ENCODE data around the gene ASTN2.

ASTN2 gene

GRCh38 chr9:117414906-117415331 lies at the start of gene ASTN2:
Gene ASTN2, minus strand, starts transcription at chr9:117415057. Its CDS starts 119 bp downstream, at chr9:117414938.
- in situ Hi-C loops (cut with HindIII; ENCODE audit: low sequenced_read_pairs) = no loop called here

- in situ Hi-C loops (cut with HindIII; ENCODE audit: low sequenced_read_pairs) = no loop called here
Measured at GRCh38 chr9:117462861-117463260, 48.0 kb upstream of the ASTN2 start.

GRCh38 chr9:117461386-117461785 lies 46.5 kb upstream of the ASTN2 start:
- in situ Hi-C loops (cut with HindIII; ENCODE audit: low sequenced_read_pairs) = no loop called here

- in situ Hi-C loops (cut with HindIII; ENCODE audit: low sequenced_read_pairs) = no loop called here
Measured at GRCh38 chr9:117460743-117461142, 45.9 kb upstream of the ASTN2 start.

GRCh38 chr9:117459913-117460312 lies 45.1 kb upstream of the ASTN2 start:
- in situ Hi-C loops (cut with HindIII; ENCODE audit: low sequenced_read_pairs) = no loop called here

GRCh38 chr9:117458066-117458465 lies 43.2 kb upstream of the ASTN2 start:
- in situ Hi-C loops (cut with HindIII; ENCODE audit: low sequenced_read_pairs) = no loop called here

- in situ Hi-C loops (cut with HindIII; ENCODE audit: low sequenced_read_pairs) = no loop called here
Measured at GRCh38 chr9:117454711-117455110, 39.9 kb upstream of the ASTN2 start.

- in situ Hi-C loops (cut with HindIII; ENCODE audit: low sequenced_read_pairs) = no loop called here
Measured at GRCh38 chr9:117453737-117454136, 38.9 kb upstream of the ASTN2 start.

GRCh38 chr9:117451311-117451710 lies 36.5 kb upstream of the ASTN2 start:
- in situ Hi-C loops (cut with HindIII; ENCODE audit: low sequenced_read_pairs) = no loop called here

GRCh38 chr9:117448066-117448465 lies 33.2 kb upstream of the ASTN2 start:
- in situ Hi-C loops (cut with HindIII; ENCODE audit: low sequenced_read_pairs) = no loop called here

GRCh38 chr9:117445631-117446030 lies 30.8 kb upstream of the ASTN2 start:
- in situ Hi-C loops (cut with HindIII; ENCODE audit: low sequenced_read_pairs) = no loop called here

GRCh38 chr9:117444501-117444900 lies 29.6 kb upstream of the ASTN2 start:
- in situ Hi-C loops (cut with HindIII; ENCODE audit: low sequenced_read_pairs) = no loop called here

GRCh38 chr9:117437283-117437682 lies 22.4 kb upstream of the ASTN2 start:
- in situ Hi-C loops (cut with HindIII; ENCODE audit: low sequenced_read_pairs) = no loop called here

- in situ Hi-C loops (cut with HindIII; ENCODE audit: low sequenced_read_pairs) = no loop called here
Measured at GRCh38 chr9:117435630-117436261, 20.9 kb upstream of the ASTN2 start.

GRCh38 chr9:117434566-117434965 lies 19.7 kb upstream of the ASTN2 start:
- in situ Hi-C loops (cut with HindIII; ENCODE audit: low sequenced_read_pairs) = no loop called here

GRCh38 chr9:117430813-117431212 lies 16.0 kb upstream of the ASTN2 start:
- in situ Hi-C loops (cut with HindIII; ENCODE audit: low sequenced_read_pairs) = no loop called here

GRCh38 chr9:117427357-117427913 lies 12.6 kb upstream of the ASTN2 start:
- in situ Hi-C loops (cut with HindIII; ENCODE audit: low sequenced_read_pairs) = no loop called here

- in situ Hi-C loops (cut with HindIII; ENCODE audit: low sequenced_read_pairs) = no loop called here
Measured at GRCh38 chr9:117425566-117425965, 10.7 kb upstream of the ASTN2 start.

- in situ Hi-C loops (cut with HindIII; ENCODE audit: low sequenced_read_pairs) = no loop called here
Measured at GRCh38 chr9:117424291-117424690, 9.4 kb upstream of the ASTN2 start.

GRCh38 chr9:117418111-117418510 lies 3.3 kb upstream of the ASTN2 start:
- in situ Hi-C loops (cut with HindIII; ENCODE audit: low sequenced_read_pairs) = no loop called here

GRCh38 chr9:117416856-117417255 lies 2.0 kb upstream of the ASTN2 start:
- in situ Hi-C loops (cut with HindIII; ENCODE audit: low sequenced_read_pairs) = no loop called here

GRCh38 chr9:117415358-117415914 lies 579 bp upstream of the ASTN2 start:
- in situ Hi-C loops (cut with HindIII; ENCODE audit: low sequenced_read_pairs) = no loop called here

All from endothelial cell of hepatic sinusoid (primary cell).